Esophagus muscularis mucosa (tissue), 4 donors: Measurements from ENCODE around the gene GRID1. TPM values are rescaled to one million over a fixed set of nuclear protein-coding genes. Genes with fewer than 3 reads are reported as not detected.

Experiments
- DNase-seq: peaks from one replicate; pipeline ENCODE4 v3.0.0-alpha.2; 2017; ENCODE audit errors: extremely low spot score
- H3K27ac ChIP-seq, 4 donors: fragments of 200-600 bp; sonication (generic); replicated peaks in 1 of 4; 1 replicate in 3 of 4; 2 replicates in 1 of 4; pipeline ENCODE4 v1.5.1; 2016 to 2019; ENCODE audit warnings: mild to moderate bottlenecking in 1 of 4
- H3K27me3 ChIP-seq, 4 donors: fragments of 200-600 bp; sonication (generic); one replicate each; pipeline versions ENCODE4 v1.5.1 to v1.6.0; 2016 to 2019
- H3K36me3 ChIP-seq, 4 donors: fragments of 200-600 bp; sonication (generic); one replicate each; pipeline ENCODE4 v1.5.1; 2016 to 2019
- H3K4me1 ChIP-seq, 4 donors: fragments of 200-600 bp; sonication (generic); one replicate each; pipeline ENCODE4 v1.5.1; 2016 to 2019
- H3K4me3 ChIP-seq, 4 donors: fragments of 200-600 bp; sonication (generic); 1 replicate in 2 of 4; 2 replicates in 2 of 4; pipeline ENCODE4 v1.5.1; 2016 to 2019; ENCODE audit warnings: mild to moderate bottlenecking in 4 of 4, moderate library complexity in 1 of 4
- H3K9me3 ChIP-seq, 4 donors: fragments of 200-600 bp; sonication (generic); 1 replicate in 3 of 4; 2 replicates in 1 of 4; pipeline ENCODE4 v1.5.1; 2016 to 2019
- EP300 ChIP-seq: sonication (generic); formaldehyde crosslinking; IDR thresholded peaks from one replicate; pipeline ENCODE4 v1.6.1; 2017; ENCODE audit warnings: antibody characterized with exemption
- POLR2A ChIP-seq: fragments of 450-650 bp; IDR thresholded peaks from one replicate; pipeline ENCODE4 v1.6.1; 2017; ENCODE audit warnings: antibody characterized with exemption, moderate library complexity, mild to moderate bottlenecking, low read depth
- POLR2AphosphoS5 ChIP-seq, 2 donors: sonication (generic); formaldehyde crosslinking; IDR thresholded peaks; one replicate each; pipeline ENCODE4 v1.6.1; 2017; ENCODE audit warnings: antibody characterized with exemption in 2 of 2
- WGBS: methylation state at CpG from one replicate; pipeline ENCODE4 v1.1.5; 2018; 5-methylcytosine and 5-hydroxymethylcytosine counted together
- intact Hi-C: fragments of 100-400 bp; cut with DNase I; formaldehyde crosslinking; loops from one replicate; pipeline ENCODE4 v1.15.1; 2023
- total RNA-seq, 4 donors: library from RNA; depleted of rRNA; stranded (reverse); fragments of >200 nt; gene quantifications; one replicate each; pipeline versions ENCODE4 v1.1.0 to v1.2.1, GENCODE V29; 2016
- TF ChIP-seq, protein P1 (sequence below), 3 experiments: fragments of 200-600 bp in 2 of 3; fragments of 450-650 bp in 1 of 3; sonication (generic) in 2 of 3; IDR thresholded peaks; one replicate each; pipeline ENCODE4 v1.5.1; 2017 to 2019; ENCODE audit warnings: antibody characterized with exemption in 3 of 3, mild to moderate bottlenecking in 2 of 3, moderate library complexity in 1 of 3

GRID1 gene
- total RNA-seq, 4 donors from 2014 or later, result under 0.01 to 1.3 (median 1.1) TPM

GRCh38 chr10:86212391-86212700 is 154.2 kb downstream of the GRID1 start:
- H3K4me3 ChIP-seq, result no peak overlapping the region
- WGBS, result 72% methylated on average over 4 of the region's 6 CpGs
- TF ChIP-seq POLR2AphosphoS5 (IDR thresholded peaks at IDR 0.05) (no peak), POLR2A (no peak), EP300 (no peak)
- TF ChIP-seq, protein P1, sequence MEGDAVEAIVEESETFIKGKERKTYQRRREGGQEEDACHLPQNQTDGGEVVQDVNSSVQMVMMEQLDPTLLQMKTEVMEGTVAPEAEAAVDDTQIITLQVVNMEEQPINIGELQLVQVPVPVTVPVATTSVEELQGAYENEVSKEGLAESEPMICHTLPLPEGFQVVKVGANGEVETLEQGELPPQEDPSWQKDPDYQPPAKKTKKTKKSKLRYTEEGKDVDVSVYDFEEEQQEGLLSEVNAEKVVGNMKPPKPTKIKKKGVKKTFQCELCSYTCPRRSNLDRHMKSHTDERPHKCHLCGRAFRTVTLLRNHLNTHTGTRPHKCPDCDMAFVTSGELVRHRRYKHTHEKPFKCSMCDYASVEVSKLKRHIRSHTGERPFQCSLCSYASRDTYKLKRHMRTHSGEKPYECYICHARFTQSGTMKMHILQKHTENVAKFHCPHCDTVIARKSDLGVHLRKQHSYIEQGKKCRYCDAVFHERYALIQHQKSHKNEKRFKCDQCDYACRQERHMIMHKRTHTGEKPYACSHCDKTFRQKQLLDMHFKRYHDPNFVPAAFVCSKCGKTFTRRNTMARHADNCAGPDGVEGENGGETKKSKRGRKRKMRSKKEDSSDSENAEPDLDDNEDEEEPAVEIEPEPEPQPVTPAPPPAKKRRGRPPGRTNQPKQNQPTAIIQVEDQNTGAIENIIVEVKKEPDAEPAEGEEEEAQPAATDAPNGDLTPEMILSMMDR (IDR thresholded peaks at IDR 0.05), result no peak

DNA sequence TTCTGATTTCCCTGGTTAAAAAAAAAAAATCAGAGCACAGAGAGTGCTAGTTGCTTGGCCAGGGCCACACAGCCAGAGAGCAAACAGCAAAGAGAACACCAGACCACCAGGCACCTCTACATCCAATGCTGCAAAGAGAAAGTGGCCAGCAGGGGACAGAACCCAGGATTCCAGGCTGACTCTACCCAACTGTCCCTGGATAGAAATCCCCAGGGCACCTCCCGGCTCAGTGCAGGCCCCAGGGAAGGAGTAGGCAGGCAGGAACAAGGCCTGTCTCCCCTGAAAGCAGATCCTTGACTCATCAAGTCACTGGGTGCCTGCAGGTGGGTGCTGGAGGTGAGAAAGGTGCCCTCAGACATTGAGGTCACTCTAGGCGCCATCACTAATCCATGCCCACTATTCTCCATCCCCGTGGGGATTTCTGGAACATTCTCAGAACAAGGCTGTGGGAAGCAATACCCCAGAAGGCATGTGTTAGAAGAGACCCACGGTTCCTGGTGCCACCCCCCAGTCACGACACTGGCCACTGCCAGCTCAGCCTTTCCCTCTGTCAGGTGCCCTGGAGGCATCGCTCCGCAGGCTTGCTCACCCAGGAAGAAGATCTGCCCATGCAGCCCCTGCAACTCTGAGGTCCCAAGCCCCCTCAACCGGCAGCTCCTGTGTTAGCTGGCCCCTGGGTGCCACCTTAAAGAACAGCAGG is 154.8 kb downstream of the GRID1 start:
- no peak for TF ChIP-seq POLR2A
- WGBS, result 85% methylated on average over 6 of the region's 8 CpGs
- Histone ChIP-seq H3K27ac (no peak overlapping the region), H3K4me1 (no peaks in the 10 kb centered on the region), H3K9me3 (no peaks in the 10 kb centered on the region), H3K4me3 (no peak overlapping the region), H3K36me3 (no peaks in the 10 kb centered on the region), H3K27me3 (no peaks in the 10 kb centered on the region)
- intact Hi-C loops, result no loop called here
- no peak for DNase-seq

More at GRCh38 chr10:86212391-86212700, 154.2 kb downstream of the GRID1 start:
- Histone ChIP-seq H3K9me3 (no peaks in the 10 kb centered on the region), H3K4me1 (no peaks in the 10 kb centered on the region), H3K27me3 (no peaks in the 10 kb centered on the region), H3K36me3 (no peaks in the 10 kb centered on the region), H3K27ac (no peak overlapping the region)
- intact Hi-C loops, result no loop called here
- no peak for DNase-seq

DNA sequence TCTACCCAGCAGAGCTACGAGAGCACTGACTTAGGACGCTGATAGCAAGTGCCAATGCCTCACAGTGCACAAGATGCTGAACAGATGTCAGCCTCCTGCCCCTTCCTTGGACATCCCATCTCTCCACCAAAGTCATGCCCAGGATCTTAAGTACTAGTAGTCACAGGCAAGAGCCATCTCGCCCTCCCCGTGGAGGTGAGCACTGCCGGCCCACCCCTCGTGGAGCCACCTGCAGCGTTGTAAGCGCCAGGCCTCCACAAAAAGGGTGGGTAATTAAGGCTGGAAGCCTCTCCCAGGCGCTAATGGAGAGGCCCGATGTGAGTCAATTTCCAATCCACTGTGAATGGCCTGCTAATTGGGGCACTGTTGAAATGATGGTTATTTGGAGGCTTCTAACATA is 156.2 kb downstream of the GRID1 start:
- Histone ChIP-seq H3K36me3 (no peaks in the 10 kb centered on the region), H3K4me1 (no peaks in the 10 kb centered on the region), H3K27me3 (no peaks in the 10 kb centered on the region), H3K27ac (no peak overlapping the region), H3K9me3 (no peaks in the 10 kb centered on the region), H3K4me3 (no peak overlapping the region)
- TF ChIP-seq POLR2A (no peak), POLR2AphosphoS5 (IDR thresholded peaks at IDR 0.05) (no peak), EP300 (no peak)
- TF ChIP-seq, protein P1 (IDR thresholded peaks at IDR 0.05), result no peak
- intact Hi-C loops, result no loop called here
- DNase-seq, result no peak
- 86% methylated on average over 10 of the region's 10 CpGs for WGBS

DNA sequence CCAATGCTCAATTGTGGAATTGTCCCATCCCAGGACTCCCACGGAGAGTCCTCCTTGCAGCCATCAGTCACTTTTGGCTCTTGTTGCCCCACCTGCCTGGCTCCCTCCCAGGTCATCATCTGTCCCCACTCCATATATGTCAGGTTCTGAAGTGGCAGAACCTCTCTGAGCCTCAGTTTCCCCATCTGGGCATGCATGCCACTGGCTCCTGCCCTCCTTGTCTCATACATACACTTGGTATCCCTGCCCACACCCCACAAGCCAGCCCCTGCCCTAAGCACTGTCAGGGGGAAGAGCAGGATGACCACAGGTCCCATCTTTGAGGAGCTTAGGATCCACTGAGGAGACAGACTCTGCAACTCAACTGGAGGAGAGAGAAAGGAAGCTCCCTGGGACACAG is 156.9 kb downstream of the GRID1 start:
- Histone ChIP-seq H3K4me3 (no peak overlapping the region), H3K36me3 (no peaks in the 10 kb centered on the region), H3K4me1 (no peaks in the 10 kb centered on the region), H3K27me3 (no peaks in the 10 kb centered on the region), H3K9me3 (no peaks in the 10 kb centered on the region), H3K27ac (no peak overlapping the region)
- TF ChIP-seq, protein P1 (IDR thresholded peaks at IDR 0.05), result no peak
- TF ChIP-seq EP300 (no peak), POLR2A (no peak), POLR2AphosphoS5 (IDR thresholded peaks at IDR 0.05) (no peak)
- no peak for DNase-seq
- intact Hi-C loops, result no loop called here
- 92% methylated on average over 1 of the region's 1 CpG for WGBS

GRCh38 chr10:86207226-86207625 is 159.4 kb downstream of the GRID1 start:
- intact Hi-C loops, result no loop called here
- no peaks in the 10 kb centered on the region for H3K4me1 ChIP-seq
- no peak for DNase-seq
- no peak overlapping the region for H3K27ac ChIP-seq
- H3K36me3 ChIP-seq, result no peaks in the 10 kb centered on the region
- H3K27me3 ChIP-seq, result no peaks in the 10 kb centered on the region
- 82% methylated on average over 12 of the region's 12 CpGs for WGBS
- TF ChIP-seq, protein P1 (IDR thresholded peaks at IDR 0.05), result no peak
- TF ChIP-seq POLR2A (no peak), EP300 (no peak), POLR2AphosphoS5 (IDR thresholded peaks at IDR 0.05) (no peak)
- H3K9me3 ChIP-seq, result no peaks in the 10 kb centered on the region
- H3K4me3 ChIP-seq, result no peak overlapping the region
